Measurements from ENCODE around the gene CYTL1.

- TF ChIP-seq CTCF (IDR thresholded peaks at IDR 0.05; ENCODE audit: low read depth, low read length) (peak; percentile 87), EZH2phosphoT487 (IDR thresholded peaks at IDR 0.05; ENCODE audit: low read depth) (no peak)
Observed at GRCh38 chr4:4995103-4995907, 24.0 kb downstream of the CYTL1 start.

Measured in OCI-LY3 (cell line).